Measurements from ENCODE around the gene KRTAP10-6.

GRCh38 chr21:44592446-44593311 is at the start of gene KRTAP10-6:
- TF ChIP-seq EZH2phosphoT487 (conservative IDR thresholded peaks at IDR 0.05; ENCODE audit: low read length): no peak
- no peak for TF ChIP-seq CTCF (IDR thresholded peaks at IDR 0.05; ENCODE audit: insufficient read depth, low read length, poor library complexity, severe bottlenecking)
